Measurements from ENCODE around the gene FAM228A.
"Not testable (repeated sequence)": the region's sequence is repeated elsewhere in the genome, so short reads cannot be mapped to it uniquely, and the experiment has no call there.

Gene FAM228A

GRCh38 chr2:24174851-24175277 is at the start of gene FAM228A:
Gene FAM228A, plus strand, starts transcription at chr2:24175053. Its CDS starts 428 bp downstream, at chr2:24175481.
- no peak for DNase-seq

- no peak for DNase-seq
Observed at GRCh38 chr2:24125956-24126355, 48.9 kb upstream of the FAM228A start.

- no peak for DNase-seq
Observed at GRCh38 chr2:24132543-24132942, 42.3 kb upstream of the FAM228A start.

GRCh38 chr2:24140305-24140704 is 34.5 kb upstream of the FAM228A start:
- not testable (repeated sequence) for DNase-seq

GRCh38 chr2:24147364-24147763 is 27.5 kb upstream of the FAM228A start:
- no peak for DNase-seq

GRCh38 chr2:24152413-24153197 is 22.2 kb upstream of the FAM228A start:
- no peak for DNase-seq

DNA sequence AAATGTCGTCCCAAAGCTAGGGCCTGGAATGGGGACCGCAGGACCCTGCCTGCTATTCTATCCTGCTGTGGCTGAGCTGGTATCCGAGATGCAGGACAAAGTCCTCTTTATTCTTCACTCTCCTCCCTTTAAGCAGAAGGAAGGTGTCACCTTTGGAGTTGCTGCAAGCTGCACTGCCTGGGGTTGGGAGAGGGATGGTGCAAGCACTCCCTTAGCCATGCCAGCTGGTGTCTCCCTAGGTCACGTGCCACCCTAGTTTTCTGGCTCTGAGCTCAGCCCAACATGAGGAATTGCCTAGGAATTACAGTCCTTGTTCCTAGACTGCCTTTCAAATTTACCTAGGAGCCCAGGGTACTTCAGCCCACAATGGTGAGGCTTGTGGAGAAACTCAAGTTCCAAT is 21.4 kb upstream of the FAM228A start:
- DNase-seq, result no peak

- DNase-seq, result no peak
Observed at GRCh38 chr2:24158131-24158530, 16.7 kb upstream of the FAM228A start.

- no peak for DNase-seq
Observed at GRCh38 chr2:24159708-24160107, 15.1 kb upstream of the FAM228A start.

DNA sequence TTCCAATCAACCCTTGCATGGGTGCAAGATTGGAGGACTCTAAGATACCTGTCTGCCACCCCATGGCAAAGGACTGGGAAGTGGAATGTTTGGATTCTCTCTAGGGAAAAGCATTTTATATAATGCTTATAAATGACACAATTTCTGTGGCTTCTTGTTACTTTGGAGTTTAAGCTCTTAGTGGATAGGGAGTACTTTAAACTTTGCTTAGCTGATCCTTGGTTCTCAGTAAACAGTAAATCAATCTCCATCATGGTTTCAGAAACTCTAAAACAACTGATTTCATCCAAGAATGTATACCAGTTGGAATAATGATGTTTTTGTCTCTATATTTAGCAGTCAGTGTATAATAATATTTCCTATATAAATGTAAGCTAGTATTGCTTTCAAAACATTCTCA is 14.1 kb upstream of the FAM228A start:
- no peak for DNase-seq

- no peak for DNase-seq
Observed at GRCh38 chr2:24162494-24162893, 12.4 kb upstream of the FAM228A start.

DNA sequence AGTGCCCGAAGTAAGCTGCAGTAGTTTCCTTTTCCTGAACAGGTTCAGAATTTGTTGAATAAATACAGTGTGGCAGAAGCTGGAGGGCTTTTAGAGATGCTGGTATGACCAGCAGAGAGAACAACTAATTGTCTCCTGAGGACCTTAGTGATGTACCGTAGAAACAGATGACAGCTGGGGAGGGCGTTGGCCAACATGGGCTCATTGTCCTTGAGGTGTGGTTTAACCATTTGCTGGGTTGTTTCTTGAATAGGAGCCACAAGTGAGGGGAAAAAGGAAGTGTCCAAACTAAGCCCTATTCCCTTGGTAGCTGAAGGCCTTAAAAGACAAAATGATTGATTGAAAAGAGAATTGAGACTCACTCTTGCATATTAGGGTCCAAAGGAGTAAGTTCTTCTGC is 11.7 kb upstream of the FAM228A start:
- DNase-seq, result no peak

- no peak for DNase-seq
Observed at GRCh38 chr2:24163601-24164000, 11.3 kb upstream of the FAM228A start.

GRCh38 chr2:24164416-24164973 is 10.4 kb upstream of the FAM228A start:
- peak; percentile 13 to 21 for DNase-seq

GRCh38 chr2:24169023-24169422 is 5.8 kb upstream of the FAM228A start:
- DNase-seq, result no peak

- DNase-seq, result no peak
Observed at GRCh38 chr2:24175631-24176187, 856 bp downstream of the FAM228A start.

DNA sequence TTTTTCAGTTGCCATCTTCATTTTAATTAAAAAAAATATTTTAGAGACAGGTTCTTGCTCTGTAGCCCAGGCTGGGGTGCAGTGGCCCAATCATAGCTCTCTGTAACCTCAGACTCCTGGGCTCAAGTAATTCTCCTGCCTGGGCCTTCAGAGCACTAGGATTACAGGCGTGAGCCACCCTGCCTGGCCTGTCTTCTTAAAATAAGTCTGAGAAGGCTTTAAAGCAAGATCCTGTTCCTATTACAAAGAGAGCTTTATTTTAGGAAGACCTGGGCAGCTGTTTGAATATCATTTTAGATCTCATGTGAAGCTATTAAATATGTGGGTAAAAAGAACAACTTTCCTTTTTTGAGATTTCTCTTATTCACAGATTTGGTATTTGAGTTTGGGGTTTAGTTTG is 1.5 kb downstream of the FAM228A start:
- no peak for DNase-seq

- DNase-seq, result no peak
Observed at GRCh38 chr2:24179683-24180082, 4.8 kb downstream of the FAM228A start.

GRCh38 chr2:24181849-24182248 is 7.0 kb downstream of the FAM228A start:
- DNase-seq, result no peak

DNA sequence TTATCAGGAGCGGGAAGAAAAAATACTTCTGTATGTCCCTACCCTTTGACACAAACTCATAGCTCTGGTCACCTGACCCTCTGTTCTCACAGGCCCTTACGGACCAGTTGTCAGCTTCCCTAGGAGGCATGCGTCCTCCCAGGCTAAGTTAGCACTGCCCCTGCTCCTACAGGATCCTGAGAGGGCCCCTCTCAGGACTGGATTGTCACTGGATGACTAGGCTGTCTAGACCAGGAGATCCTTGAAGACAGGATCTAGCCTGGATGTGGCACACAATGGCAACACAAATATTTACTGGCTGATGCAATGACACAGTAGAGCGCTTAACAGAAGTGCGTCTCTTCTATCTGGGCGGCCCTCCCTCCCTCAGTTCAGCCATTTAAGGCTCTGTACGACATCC is 7.7 kb downstream of the FAM228A start:
- no peak for DNase-seq

DNA sequence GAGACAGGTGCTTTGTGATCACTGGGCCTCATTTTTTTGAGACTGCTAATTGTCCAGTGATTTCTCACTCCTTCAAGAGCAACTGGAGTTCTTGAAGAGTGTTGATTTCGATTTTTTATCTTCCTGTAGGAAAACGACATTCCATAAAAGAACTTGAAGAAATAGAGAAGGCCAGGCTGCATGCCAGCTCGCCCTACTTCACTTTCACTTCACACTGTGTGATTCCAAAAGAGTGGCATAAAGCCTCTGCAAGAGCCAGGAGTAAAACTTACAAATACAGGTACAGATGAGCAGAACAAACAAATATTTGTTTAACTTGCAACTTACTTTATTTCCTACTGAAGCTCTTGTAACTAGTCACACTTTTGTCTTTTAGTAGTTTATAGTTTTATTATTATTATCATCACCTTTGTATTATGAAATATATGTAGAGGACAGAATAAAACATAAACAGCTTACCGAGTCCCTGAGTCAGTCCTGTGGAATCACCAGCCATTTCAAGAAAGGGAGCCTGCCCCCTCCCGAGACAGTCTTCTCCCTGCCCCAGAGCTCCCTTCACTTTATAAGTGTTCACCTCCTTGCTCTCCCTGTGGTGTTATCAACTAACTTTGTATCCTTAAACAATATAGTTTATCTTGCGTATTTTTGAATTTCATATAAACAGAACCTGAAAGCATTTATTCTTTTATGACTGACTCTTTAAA is 8.7 kb downstream of the FAM228A start:
- DNase-seq, result no peak

GRCh38 chr2:24189551-24189950 is 14.7 kb downstream of the FAM228A start:
- no peak for DNase-seq

GRCh38 chr2:24190503-24190902 is 15.7 kb downstream of the FAM228A start:
- no peak for DNase-seq

DNA sequence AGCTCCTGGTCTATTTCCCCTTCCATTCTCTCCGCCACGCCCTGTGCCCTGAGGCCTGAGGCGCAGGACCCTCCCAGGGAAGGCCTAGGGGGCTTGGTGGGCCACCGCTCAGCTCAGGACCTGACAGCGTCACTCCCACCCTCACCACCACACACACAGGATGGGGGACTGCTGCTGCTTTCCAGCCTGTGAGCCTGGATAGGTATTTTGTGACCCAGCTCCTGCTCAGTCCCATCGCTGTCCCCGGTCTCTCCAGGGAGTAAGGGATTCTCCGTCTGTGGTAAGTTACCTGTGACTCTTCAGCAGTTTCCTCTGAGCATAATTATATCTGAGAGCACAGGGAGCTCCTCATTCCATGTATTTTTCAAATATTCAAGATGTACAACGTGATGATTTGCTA is 16.3 kb downstream of the FAM228A start:
- DNase-seq, result no peak

All from CD4-positive, alpha-beta T cell treated with Interleukin-1 beta for 1 hour (primary cell).